Calu3 (cell line): ENCODE results near the gene TMEM273. TPM values are rescaled to one million over a fixed set of nuclear protein-coding genes. Genes with fewer than 3 reads are reported as not detected.

Source experiments
- BruUV-seq: library from RNA; stranded (reverse); fragments of 400-500 nt; replicated peaks from 2 replicates; lab custom pipeline; 2021; lab: Mats Ljungman, UMichigan
- CTCF ChIA-PET: fragments of 300-600 bp; sonication (Branson Sonifier 250); formaldehyde crosslinking; loops from one replicate; lab custom pipeline; 2022; ENCODE audit warnings: antibody characterized with exemption; lab: Charles Lee
- DNase-seq: peaks from one replicate; pipeline ENCODE4 v3.0.0; 2022
- H3K27ac Mint-ChIP-seq: one replicate; pipeline ENCODE4 v1.8.0; 2022; ENCODE audit warnings: mixed read lengths; ENCODE audit not compliant: unreplicated experiment
- H3K27me3 Mint-ChIP-seq: one replicate; pipeline ENCODE4 v1.8.0; 2022; ENCODE audit warnings: mixed read lengths; ENCODE audit not compliant: unreplicated experiment
- H3K36me3 Mint-ChIP-seq: one replicate; pipeline ENCODE4 v1.8.0; 2022; ENCODE audit warnings: mild to moderate bottlenecking, moderate library complexity, mixed read lengths; ENCODE audit not compliant: insufficient read depth, unreplicated experiment
- H3K4me1 Mint-ChIP-seq: one replicate; pipeline ENCODE4 v1.8.0; 2022; ENCODE audit warnings: mild to moderate bottlenecking, low read depth, mixed read lengths; ENCODE audit not compliant: unreplicated experiment
- H3K4me3 Mint-ChIP-seq: one replicate; pipeline ENCODE4 v1.8.0; 2022; ENCODE audit warnings: mild to moderate bottlenecking, low read depth, moderate library complexity, mixed read lengths; ENCODE audit not compliant: unreplicated experiment
- H3K9me3 Mint-ChIP-seq: one replicate; pipeline ENCODE4 v1.8.0; 2022; ENCODE audit warnings: low read depth, mixed read lengths; ENCODE audit not compliant: unreplicated experiment
- intact Hi-C: fragments of 100-400 bp; cut with micrococcal nuclease; formaldehyde crosslinking; loops from one replicate; pipeline ENCODE4 v1.10.0; 2022; ENCODE audit not compliant: unreplicated experiment
- total RNA-seq: library from RNA; stranded (reverse); gene quantifications from 2 replicates; pipeline ENCODE4 v1.2.3, GENCODE V29; 2022
- TF ChIP-seq, protein P1 (sequence below): fragments of 200-600 bp; IDR thresholded peaks from one replicate; pipeline ENCODE4 v1.8.0; 2022; ENCODE audit warnings: antibody characterized with exemption; ENCODE audit not compliant: unreplicated experiment

The TMEM273 gene
- total RNA-seq, 1 experiment from 2014 or later = not detected

DNA sequence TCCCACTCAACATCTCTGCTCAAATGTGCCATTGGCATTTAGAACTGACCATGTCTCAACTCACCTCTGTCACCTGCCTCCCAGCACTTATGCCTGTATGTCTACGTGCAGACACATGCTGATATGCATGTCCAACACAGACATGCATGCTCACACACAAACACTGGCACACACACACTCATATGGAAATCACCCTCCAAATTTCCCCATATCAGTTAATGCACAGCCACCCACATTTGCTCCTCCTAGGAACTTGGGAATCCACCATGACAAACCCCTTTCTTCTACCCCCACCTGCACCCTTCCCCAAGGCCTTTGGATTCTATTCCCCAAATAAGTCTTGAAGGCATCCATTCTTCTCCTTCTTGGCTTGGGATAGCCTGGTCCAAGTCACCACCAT, 58.8 kb downstream of the TMEM273 start:
- H3K36me3 Mint-ChIP-seq = no peaks in the 10 kb centered on the region
- DNase-seq = no peak
- TF ChIP-seq, protein P1, sequence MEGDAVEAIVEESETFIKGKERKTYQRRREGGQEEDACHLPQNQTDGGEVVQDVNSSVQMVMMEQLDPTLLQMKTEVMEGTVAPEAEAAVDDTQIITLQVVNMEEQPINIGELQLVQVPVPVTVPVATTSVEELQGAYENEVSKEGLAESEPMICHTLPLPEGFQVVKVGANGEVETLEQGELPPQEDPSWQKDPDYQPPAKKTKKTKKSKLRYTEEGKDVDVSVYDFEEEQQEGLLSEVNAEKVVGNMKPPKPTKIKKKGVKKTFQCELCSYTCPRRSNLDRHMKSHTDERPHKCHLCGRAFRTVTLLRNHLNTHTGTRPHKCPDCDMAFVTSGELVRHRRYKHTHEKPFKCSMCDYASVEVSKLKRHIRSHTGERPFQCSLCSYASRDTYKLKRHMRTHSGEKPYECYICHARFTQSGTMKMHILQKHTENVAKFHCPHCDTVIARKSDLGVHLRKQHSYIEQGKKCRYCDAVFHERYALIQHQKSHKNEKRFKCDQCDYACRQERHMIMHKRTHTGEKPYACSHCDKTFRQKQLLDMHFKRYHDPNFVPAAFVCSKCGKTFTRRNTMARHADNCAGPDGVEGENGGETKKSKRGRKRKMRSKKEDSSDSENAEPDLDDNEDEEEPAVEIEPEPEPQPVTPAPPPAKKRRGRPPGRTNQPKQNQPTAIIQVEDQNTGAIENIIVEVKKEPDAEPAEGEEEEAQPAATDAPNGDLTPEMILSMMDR = no peak
- no peak overlapping the region for H3K4me3 Mint-ChIP-seq
- peaks cover 3% of the 10 kb centered on the region for H3K9me3 Mint-ChIP-seq
- no peaks in the 10 kb centered on the region for H3K4me1 Mint-ChIP-seq
- no TSS peak for BruUV-seq
- CTCF ChIA-PET = no interaction called here
- H3K27me3 Mint-ChIP-seq = peaks cover 31% of the 10 kb centered on the region
- intact Hi-C loops = no loop called here
- H3K27ac Mint-ChIP-seq = no peak overlapping the region

DNA sequence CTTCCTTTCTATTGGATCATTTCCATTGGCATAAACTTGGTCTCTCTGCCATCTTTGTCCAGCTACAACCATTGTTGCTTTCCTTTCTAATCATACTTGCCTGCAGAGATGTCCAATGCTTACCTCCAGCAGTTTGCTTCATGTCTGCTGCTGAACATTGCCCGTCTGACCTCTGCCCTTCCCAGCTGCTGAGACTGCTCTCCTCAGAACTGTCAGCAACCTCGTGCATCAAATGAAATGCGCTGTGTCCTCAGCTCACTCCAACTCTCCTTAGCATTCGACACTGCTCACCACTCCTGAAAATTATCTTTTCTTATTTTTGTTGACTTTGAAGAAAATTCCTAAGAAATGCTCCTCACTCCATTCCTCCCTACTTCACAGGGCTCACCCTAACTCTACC, 59.3 kb downstream of the TMEM273 start:
- no peaks in the 10 kb centered on the region for H3K36me3 Mint-ChIP-seq
- no peaks in the 10 kb centered on the region for H3K4me1 Mint-ChIP-seq
- no TSS peak for BruUV-seq
- DNase-seq = no peak
- no peak overlapping the region for H3K27ac Mint-ChIP-seq
- intact Hi-C loops = no loop called here
- peaks cover 26% of the 10 kb centered on the region for H3K27me3 Mint-ChIP-seq
- TF ChIP-seq, protein P1 = no peak
- no peak overlapping the region for H3K4me3 Mint-ChIP-seq
- peaks cover 3% of the 10 kb centered on the region for H3K9me3 Mint-ChIP-seq
- CTCF ChIA-PET = no interaction called here

DNA sequence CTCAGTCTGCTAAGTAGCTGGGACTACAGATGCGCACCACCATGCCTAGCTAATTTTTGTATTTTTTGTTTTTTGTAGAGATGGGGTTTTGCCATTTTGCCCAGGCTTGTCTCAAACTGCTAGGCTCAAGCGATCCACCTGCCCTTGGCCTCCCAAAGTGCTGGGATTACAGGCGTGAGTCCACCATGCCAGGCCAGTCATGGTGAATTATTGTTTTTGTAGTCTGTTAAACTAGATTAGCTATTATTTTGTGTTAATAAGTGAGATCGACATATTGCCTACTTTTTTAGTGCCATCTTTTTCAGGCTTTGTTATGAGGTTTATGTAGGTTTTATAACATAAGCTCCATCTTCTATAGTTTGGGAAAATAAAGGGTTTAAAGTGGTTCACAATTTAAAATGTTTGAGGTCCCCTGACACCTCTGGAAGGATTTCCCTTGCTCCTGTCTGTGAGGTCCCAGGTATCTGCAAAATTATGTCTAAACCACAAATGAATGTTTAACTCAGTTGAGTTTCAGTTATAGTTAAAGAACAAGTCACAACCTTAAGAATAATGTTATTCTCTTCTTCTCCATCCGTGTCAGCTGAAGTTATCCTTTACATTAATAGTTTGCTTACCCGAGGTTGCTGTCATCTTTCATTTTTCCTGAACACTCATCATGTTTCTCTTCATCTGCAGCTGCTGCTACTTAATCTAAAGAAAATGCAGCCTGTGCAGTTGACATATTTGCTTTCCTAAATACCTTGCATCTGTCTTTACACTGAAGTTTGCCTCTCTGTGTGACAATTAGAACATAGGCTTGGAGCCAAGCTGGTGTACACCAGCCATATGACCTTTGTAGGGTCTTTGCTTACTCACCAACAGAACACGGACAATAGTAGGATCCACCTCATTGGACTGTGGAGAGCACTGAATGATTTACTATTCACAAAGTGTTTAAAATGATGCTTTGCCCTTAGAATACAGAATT, 63.9 kb downstream of the TMEM273 start:
- Mint-ChIP-seq H3K4me3 (no peak overlapping the region), H3K27ac (no peak overlapping the region), H3K36me3 (no peaks in the 10 kb centered on the region), H3K4me1 (no peaks in the 10 kb centered on the region), H3K9me3 (peaks cover 2% of the 10 kb centered on the region), H3K27me3 (peaks cover 44% of the 10 kb centered on the region)
- intact Hi-C loops = no loop called here
- DNase-seq = no peak
- no TSS peak for BruUV-seq
- TF ChIP-seq, protein P1 = no peak
- CTCF ChIA-PET = no interaction called here

DNA sequence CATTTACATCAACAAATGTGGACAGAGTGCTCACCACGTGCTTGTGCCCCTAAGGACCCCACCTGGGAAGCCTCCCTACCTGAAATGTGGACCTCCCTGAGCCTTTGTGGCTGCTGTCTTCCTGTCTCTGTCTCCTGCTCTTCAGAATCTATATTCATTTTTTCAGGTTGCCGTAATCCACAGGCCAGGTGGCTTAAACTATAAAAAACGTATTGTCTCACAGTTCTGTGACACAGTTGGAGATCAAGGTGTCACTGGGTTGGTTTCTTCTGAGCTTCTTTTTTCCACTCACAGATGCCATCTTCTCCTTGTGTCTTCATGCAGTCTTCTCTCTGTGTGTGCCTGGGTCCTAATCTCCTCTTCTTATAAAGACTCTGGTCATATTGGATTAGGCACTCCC, 67.3 kb downstream of the TMEM273 start:
- CTCF ChIA-PET = no interaction called here
- H3K4me3 Mint-ChIP-seq = no peak overlapping the region
- H3K36me3 Mint-ChIP-seq = no peaks in the 10 kb centered on the region
- no TSS peak for BruUV-seq
- no peak overlapping the region for H3K27ac Mint-ChIP-seq
- H3K27me3 Mint-ChIP-seq = peaks cover 66% of the 10 kb centered on the region
- H3K9me3 Mint-ChIP-seq = no peaks in the 10 kb centered on the region
- no peaks in the 10 kb centered on the region for H3K4me1 Mint-ChIP-seq
- no peak for DNase-seq
- intact Hi-C loops = no loop called here
- TF ChIP-seq, protein P1 = no peak
